ENCODE data around the gene SLC17A2.
"Not testable (repeated sequence)": the region's sequence is repeated elsewhere in the genome, so short reads cannot be mapped to it uniquely, and the experiment has no call there.

The SLC17A2 gene

GRCh38 chr6:25951296-25952032 is 21.0 kb upstream of the SLC17A2 start:
- no peak for DNase-seq (ENCODE audit: low spot score)

- no peak for DNase-seq (ENCODE audit: low spot score)
Measured at GRCh38 chr6:25950297-25950696, 19.8 kb upstream of the SLC17A2 start.

- no peak for DNase-seq (ENCODE audit: low spot score)
Measured at GRCh38 chr6:25949695-25950094, 19.2 kb upstream of the SLC17A2 start.

DNA sequence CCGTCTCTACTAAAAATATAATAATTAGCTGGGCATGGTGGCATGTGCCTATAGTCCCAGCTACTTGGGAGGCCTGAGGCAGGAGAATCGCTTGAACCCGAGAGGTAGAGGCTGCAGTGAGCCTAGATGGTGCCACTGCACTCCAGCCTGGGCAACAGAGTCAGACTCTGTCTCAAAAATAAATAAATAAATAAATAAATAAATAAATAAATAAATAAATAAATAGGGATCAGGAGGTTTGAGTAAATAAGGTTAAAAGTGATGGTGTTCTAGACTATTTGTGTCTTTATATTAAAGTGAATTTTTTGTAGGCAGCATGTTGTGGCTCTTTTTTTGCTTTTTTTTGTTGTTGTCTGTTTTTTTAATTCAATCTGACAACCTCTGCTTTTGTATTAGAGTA is 17.0 kb upstream of the SLC17A2 start:
- not testable (repeated sequence) for DNase-seq (ENCODE audit: low spot score)

GRCh38 chr6:25946631-25947030 is 16.1 kb upstream of the SLC17A2 start:
- DNase-seq (ENCODE audit: low spot score) = no peak

DNA sequence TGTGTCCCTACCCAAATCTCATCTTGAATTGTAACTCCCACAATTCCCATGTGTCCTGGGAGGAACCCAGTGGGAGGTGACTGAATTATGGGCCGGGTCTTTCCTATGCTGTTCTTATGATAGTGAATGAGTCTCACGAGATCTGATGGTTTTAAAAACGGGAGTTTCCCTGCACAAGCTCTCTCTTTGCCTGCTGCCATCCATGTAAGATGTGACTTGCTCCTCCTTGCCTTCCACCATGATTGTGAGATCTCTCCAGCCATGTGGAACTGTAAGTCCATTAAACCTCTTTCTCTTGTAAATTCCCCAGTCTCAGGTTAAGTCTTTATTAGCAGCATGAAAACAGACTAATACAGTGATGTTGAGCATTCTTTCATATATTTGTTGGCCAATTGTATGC is 15.2 kb upstream of the SLC17A2 start:
- DNase-seq (ENCODE audit: low spot score) = not testable (repeated sequence)

- no peak for DNase-seq (ENCODE audit: low spot score)
Measured at GRCh38 chr6:25944688-25945574, 14.4 kb upstream of the SLC17A2 start.

DNA sequence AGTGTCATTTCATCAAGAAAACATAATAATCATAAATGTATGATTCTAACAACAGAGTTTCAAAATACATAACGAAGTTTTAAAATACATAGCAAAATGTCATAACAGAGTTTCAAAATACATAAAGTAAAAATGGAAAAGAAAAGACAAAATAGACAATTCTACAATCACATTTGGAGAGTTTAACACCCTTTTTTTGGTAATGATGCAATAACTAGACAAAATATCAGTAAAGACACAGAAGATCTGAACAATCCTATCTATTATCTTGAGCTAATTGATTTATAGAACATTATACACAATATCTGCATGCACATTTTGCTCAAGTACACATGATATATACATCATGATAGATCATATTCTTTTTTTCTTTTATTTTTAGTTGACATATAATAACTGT is 13.4 kb upstream of the SLC17A2 start:
- DNase-seq (ENCODE audit: low spot score) = no peak

DNA sequence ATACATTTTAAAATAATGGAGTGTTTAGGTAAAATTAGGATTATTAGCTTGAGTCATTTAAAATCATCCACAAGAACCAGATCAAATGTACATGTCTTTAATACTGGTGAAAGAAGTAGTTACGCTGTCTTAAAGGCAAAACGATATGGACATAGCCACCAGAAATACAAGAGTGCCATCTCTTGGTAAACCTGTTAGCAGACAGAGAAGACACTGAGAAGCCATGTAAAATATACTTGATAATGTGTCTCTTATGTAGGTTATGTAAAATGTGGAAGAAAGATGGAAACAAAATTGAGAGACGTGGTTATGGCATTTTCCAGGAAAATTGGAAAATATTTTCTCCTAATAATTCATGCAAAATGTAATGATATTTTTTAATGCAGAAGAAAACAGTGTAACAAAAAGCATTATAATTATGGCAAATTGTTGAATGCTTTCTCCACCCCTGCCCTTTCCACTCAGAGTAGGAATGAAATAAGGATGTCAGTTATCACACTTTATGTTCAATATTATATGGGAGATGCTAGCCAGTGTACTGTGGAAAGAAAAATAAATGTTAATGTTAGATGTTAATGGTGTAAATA is 12.2 kb upstream of the SLC17A2 start:
- DNase-seq (ENCODE audit: low spot score) = peak; percentile 12

- no peak for DNase-seq (ENCODE audit: low spot score)
Measured at GRCh38 chr6:25939593-25939992, 9.1 kb upstream of the SLC17A2 start.

GRCh38 chr6:25935953-25936352 is 5.5 kb upstream of the SLC17A2 start:
- no peak for DNase-seq (ENCODE audit: low spot score)

GRCh38 chr6:25934735-25935313 is 4.3 kb upstream of the SLC17A2 start:
- no peak for DNase-seq (ENCODE audit: low spot score)

DNA sequence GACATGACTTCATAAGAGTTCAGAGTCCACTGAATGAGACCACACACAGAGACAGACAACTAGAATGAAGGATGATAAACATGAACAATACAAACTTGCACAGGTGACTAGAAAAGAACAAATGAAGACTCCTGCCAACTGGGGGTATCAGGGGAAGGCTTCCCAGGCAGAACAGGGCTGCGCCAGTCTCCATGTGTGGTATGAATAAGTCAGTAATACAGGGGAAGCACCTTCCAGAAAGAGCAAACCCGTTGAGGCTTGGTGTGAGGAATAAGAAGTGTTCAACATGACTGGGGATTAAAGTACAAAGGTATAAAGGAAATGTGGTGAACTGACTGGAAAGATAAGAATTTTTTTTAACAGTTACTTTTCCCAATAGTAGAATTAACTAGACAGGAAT is 3.7 kb upstream of the SLC17A2 start:
- DNase-seq (ENCODE audit: low spot score) = no peak

DNA sequence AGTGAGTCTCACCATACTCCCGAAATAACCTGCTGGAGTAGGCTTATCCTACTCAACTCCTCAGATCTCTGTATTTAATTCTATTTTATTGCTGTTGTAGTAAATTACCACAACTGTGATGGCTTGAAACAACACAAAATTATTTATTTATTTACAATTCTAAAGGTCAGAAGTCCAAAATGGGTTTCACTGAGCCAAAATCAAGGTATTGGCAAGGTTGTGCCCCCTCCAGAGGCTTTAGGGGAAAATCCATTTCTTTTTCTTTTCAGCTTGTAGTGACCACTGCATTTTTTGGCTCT is 869 bp upstream of the SLC17A2 start:
- no peak for DNase-seq (ENCODE audit: low spot score)

GRCh38 chr6:25929785-25930184 is 706 bp downstream of the SLC17A2 start:
- DNase-seq (ENCODE audit: low spot score) = not testable (repeated sequence)

DNA sequence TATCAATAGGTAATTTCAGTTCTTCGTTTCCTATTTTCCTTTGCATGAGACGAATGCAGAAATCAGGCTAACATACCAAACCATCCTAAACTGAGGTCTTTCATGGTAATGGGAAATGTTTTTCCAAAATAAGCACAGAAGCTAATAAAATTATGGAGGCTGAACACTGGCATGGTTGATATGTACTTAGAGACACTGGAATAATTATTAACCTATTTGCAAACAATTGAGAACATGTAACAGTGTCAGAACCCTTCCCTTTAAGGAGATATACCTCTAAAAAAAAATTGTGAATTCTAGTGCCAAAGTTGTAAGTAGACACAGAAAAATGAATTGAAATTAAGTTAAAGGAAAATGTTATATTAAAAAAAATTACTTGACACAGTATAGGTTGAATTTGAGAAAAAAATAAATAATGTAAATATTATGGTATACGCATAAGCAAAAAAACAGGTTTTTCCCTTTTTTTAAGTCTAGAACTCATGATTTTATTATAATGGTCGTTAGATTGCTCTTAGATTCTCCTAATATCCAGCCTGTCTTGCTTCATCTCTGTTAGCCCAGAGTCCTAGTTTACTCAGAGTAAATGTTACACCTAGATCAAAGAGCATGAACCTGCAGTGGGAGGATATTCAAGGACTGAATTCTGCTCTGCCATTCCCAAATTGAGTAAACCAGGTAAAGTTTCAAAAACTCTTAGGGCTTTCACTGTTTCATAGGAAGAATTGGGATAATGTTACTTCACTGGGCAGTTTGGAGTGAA is 1.7 kb downstream of the SLC17A2 start:
- DNase-seq (ENCODE audit: low spot score) = no peak

GRCh38 chr6:25927756-25928216 is 2.7 kb downstream of the SLC17A2 start:
- DNase-seq (ENCODE audit: low spot score) = no peak

GRCh38 chr6:25927178-25927577 is 3.3 kb downstream of the SLC17A2 start:
- no peak for DNase-seq (ENCODE audit: low spot score)

- DNase-seq (ENCODE audit: low spot score) = no peak
Measured at GRCh38 chr6:25925876-25926275, 4.6 kb downstream of the SLC17A2 start.

- DNase-seq (ENCODE audit: low spot score) = no peak
Measured at GRCh38 chr6:25922301-25922700, 8.2 kb downstream of the SLC17A2 start.

DNA sequence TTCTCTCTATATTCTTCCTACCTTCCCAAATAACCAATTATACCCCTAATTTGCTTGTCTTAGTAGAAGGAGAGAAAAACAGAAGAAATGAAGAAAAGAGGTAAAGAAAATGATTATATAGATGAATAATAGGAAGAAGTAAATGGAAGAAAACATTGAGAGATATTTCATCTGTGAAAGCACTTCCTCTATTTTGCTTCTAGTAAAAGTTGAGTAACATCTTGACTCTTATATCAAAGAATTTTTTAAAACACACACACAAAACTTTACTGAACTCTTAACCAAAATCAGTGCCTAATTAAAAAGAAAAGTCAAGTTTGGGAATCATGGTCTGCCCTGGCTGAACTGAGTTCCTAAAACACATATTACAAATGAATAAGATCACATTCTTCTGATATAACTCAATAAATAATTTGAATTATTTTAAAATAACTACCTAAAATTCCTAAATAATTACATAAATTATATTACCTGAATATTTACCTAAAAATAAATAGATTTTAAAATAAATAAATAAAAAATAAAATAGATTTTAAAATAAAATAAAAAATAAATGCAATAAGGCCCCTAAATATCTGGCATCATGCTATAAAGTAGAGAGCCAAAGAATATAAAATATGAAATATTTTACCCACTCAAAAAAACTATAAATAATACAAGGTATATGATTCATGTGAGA is 8.8 kb downstream of the SLC17A2 start:
- no peak for DNase-seq (ENCODE audit: low spot score)
